H7 (cell line): Measurements from ENCODE around the gene HS3ST4. TPM values are rescaled to one million over a fixed set of nuclear protein-coding genes. Genes with fewer than 3 reads are reported as not detected.
"Not testable (repeated sequence)": the region's sequence is repeated elsewhere in the genome, so short reads cannot be mapped to it uniquely, and the experiment has no call there.

Experiments used
- DNase-seq: peaks from one replicate; pipeline ENCODE4 v3.0.0; 2012
- H3K27me3 ChIP-seq: 2 replicates; pipeline ENCODE4 v1.6.0; 2011; ENCODE audit warnings: mild to moderate bottlenecking, low read length; ENCODE audit not compliant: control insufficient read depth, insufficient read depth
- H3K36me3 ChIP-seq: replicated peaks from 2 replicates; pipeline ENCODE4 v1.5.1; 2011; ENCODE audit warnings: low read length; ENCODE audit not compliant: control insufficient read depth, insufficient read depth
- H3K4me3 ChIP-seq: 2 replicates; pipeline ENCODE4 v1.5.1; 2011; ENCODE audit warnings: low read depth, mild to moderate bottlenecking, control low read depth, low read length, moderate library complexity; ENCODE audit not compliant: insufficient read depth
- total RNA-seq: library from RNA; depleted of rRNA; stranded (reverse); fragments of >200 nt; shearing (Covaris generic); gene quantifications from 2 replicates; pipeline ENCODE4 v1.2.3, GENCODE V29; 2014

Gene HS3ST4
- total RNA-seq, 1 experiment from 2014 or later: 1.9 TPM

DNA sequence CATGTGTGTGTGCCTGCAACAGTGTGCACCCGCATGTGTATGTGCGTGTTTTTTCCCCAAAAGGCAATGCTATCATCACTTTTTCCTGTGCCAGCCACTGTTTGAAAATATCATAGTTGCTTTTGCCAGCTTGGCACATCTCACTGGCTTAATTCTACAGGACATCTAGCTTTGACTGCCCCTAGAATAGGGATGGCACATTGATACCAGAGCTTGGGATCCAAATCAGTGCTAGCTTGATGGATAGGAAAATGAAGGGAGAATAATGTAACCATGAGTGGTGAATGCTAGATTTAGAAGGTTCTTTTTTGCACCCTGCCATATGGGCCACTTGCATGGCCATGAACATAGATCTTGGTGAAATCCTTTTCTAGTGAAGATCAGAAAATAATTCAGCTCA is 72.7 kb downstream of the HS3ST4 start:
- no peaks in the 10 kb centered on the region for H3K27me3 ChIP-seq
- no peak for DNase-seq
- H3K36me3 ChIP-seq: no peaks in the 10 kb centered on the region
- H3K4me3 ChIP-seq: no peak overlapping the region

DNA sequence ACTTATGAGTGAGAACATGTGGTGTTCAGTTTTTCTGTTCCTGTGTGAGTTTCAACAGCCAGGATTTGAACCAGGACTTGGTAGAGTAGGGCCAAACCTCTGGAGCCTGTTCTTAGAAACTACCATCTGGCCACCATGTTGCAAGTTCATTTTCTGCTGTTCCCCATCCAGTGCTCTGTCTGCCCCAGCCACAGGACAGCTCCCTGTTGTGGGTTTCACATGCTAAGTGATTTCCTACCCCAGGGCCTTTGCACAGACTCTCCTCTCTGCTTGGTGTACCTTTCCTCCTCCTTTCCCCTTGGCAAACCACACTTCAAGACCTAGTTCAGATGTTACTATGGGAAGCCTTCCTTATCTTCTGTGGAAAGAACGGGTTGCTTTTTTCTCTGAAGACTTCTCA is 79.5 kb downstream of the HS3ST4 start:
- H3K4me3 ChIP-seq: no peak overlapping the region
- no peaks in the 10 kb centered on the region for H3K27me3 ChIP-seq
- no peaks in the 10 kb centered on the region for H3K36me3 ChIP-seq
- DNase-seq: no peak

DNA sequence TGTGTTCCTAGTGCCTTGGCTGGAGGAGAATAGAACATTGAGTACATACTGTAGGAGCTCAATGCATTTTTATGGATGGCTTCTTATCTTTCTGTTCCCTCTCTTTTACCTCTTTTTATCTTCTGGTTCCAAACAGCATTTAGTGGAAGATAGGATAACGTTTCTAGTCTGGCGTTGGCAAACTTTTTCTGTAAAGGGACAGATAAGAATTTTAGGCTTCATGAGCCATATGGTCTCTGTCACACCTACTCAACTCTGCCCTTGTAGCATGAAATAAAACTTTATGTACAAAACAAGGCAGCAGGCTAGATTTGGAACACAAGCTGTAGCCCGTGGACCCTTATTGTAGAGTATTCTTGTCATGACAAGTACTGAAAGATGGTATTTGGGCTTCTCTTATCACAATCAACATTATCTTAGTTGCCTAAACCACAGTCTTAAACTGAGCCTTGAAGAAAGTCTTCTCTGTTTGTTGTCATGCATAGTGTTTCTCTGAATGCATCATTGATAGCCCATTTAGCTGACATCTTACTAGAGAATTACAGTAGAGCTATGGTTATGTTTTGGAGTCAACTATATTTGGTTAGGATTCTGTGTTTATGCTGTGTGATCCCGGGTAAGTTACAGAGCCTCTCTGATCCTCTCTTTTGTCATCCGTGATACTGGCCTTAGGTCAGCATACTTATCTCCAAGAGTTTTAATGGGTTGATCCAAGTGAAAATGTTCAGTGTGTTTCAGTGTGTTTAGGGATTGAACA is 80.2 kb downstream of the HS3ST4 start:
- Histone ChIP-seq H3K36me3 (no peaks in the 10 kb centered on the region), H3K4me3 (no peak overlapping the region), H3K27me3 (no peaks in the 10 kb centered on the region)
- no peak for DNase-seq

GRCh38 chr16:25776214-25776613 is 84.5 kb downstream of the HS3ST4 start:
- H3K36me3 ChIP-seq, H3K27me3 ChIP-seq, DNase-seq, H3K4me3 ChIP-seq: not testable (repeated sequence)

- H3K36me3 ChIP-seq: no peaks in the 10 kb centered on the region
- H3K4me3 ChIP-seq: no peak overlapping the region
- DNase-seq: no peak
- no peaks in the 10 kb centered on the region for H3K27me3 ChIP-seq
Measured at GRCh38 chr16:25783226-25783625, 91.5 kb downstream of the HS3ST4 start.

- no peak for DNase-seq
- Histone ChIP-seq H3K27me3 (no peaks in the 10 kb centered on the region), H3K4me3 (no peak overlapping the region), H3K36me3 (no peaks in the 10 kb centered on the region)
Measured at GRCh38 chr16:25785361-25785760, 93.6 kb downstream of the HS3ST4 start.

- no peaks in the 10 kb centered on the region for H3K36me3 ChIP-seq
- no peak for DNase-seq
- no peak overlapping the region for H3K4me3 ChIP-seq
- no peaks in the 10 kb centered on the region for H3K27me3 ChIP-seq
Measured at GRCh38 chr16:25786748-25787147, 95.0 kb downstream of the HS3ST4 start.

DNA sequence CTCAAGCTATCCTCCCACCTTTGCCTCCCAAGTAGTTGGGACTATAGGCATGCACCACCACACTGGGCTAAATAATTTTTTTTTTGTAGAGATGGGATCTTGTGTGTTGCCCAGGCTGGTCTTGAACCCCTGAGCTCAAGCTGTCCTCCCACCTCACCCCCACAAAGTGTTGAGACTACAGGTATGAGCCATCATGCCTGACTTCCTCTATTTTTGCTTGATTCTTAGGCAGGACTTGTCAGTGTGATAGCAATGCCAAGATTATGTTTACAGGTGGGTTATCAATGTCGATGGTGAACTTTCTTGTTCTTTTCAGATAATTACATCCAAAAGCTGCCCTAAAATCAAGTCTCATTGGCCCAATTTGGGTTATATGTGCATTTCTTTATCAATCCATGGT is 96.9 kb downstream of the HS3ST4 start:
- no peak overlapping the region for H3K4me3 ChIP-seq
- DNase-seq: no peak
- no peaks in the 10 kb centered on the region for H3K36me3 ChIP-seq
- no peaks in the 10 kb centered on the region for H3K27me3 ChIP-seq

DNA sequence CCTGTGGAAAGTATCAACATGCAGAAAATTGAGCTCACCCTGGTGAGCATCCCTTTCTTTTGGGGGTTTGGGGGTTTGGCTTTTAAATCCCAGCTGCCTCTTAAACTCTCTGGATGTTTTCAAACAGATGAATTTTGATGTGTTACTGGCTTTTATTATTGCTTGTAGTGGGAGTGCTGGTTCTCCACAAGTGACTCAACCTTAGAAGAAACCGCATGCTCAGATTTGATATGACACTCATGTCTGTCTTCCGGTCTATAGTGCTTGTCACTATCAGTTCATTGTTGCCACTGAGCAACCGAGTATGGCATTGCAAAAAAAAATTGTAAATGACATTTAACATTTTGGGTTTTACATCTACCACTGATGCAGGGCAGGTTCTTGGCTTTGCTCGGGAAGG is 104.5 kb downstream of the HS3ST4 start:
- Histone ChIP-seq H3K36me3 (no peaks in the 10 kb centered on the region), H3K27me3 (no peaks in the 10 kb centered on the region), H3K4me3 (no peak overlapping the region)
- no peak for DNase-seq

- no peak overlapping the region for H3K4me3 ChIP-seq
- DNase-seq: no peak
- no peaks in the 10 kb centered on the region for H3K36me3 ChIP-seq
- no peaks in the 10 kb centered on the region for H3K27me3 ChIP-seq
Measured at GRCh38 chr16:25798065-25798464, 106.3 kb downstream of the HS3ST4 start.

GRCh38 chr16:25799816-25800215 is 108.1 kb downstream of the HS3ST4 start:
- H3K36me3 ChIP-seq: no peaks in the 10 kb centered on the region
- no peaks in the 10 kb centered on the region for H3K27me3 ChIP-seq
- H3K4me3 ChIP-seq: no peak overlapping the region
- DNase-seq: no peak

DNA sequence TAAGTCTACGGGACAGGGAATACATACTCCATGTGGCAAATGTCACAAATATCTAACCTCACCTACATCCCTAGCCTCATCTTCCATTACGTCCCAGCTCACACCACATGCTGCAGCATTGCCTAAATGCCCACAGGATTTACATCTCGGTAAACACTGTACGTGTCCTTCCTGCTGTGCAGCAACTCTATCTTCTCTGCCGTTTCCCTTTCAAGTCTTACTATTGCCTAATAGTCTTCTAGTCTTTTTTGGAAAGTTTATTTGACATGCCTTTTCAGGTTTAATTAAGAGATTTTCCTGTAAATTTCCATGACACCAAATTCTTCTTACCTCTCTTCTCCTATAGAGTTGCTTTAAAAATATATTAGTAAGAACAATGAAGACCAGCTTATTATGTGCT is 120.5 kb downstream of the HS3ST4 start:
- no peak for DNase-seq
- H3K27me3 ChIP-seq: no peaks in the 10 kb centered on the region
- no peaks in the 10 kb centered on the region for H3K36me3 ChIP-seq
- no peak overlapping the region for H3K4me3 ChIP-seq

DNA sequence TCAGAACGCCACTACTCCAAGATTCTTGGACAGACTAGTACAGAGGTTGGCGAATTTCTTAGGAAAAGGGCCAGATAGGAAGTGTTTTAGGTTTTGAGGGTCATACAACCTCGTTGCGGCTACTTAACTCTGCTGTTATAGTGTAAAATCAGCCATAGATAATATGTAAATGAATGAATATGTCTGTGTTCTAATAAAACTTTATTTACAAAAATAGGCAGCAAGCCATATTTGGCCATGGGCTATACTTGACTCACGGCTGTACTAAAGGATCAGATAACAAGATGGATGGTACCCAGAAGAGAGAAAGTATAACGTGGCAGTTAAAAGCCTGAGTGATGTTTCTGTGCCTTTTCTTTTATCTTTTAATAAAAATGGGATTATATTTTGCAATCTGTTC is 125.5 kb downstream of the HS3ST4 start:
- no peaks in the 10 kb centered on the region for H3K36me3 ChIP-seq
- H3K4me3 ChIP-seq: no peak overlapping the region
- DNase-seq: no peak
- H3K27me3 ChIP-seq: no peaks in the 10 kb centered on the region

DNA sequence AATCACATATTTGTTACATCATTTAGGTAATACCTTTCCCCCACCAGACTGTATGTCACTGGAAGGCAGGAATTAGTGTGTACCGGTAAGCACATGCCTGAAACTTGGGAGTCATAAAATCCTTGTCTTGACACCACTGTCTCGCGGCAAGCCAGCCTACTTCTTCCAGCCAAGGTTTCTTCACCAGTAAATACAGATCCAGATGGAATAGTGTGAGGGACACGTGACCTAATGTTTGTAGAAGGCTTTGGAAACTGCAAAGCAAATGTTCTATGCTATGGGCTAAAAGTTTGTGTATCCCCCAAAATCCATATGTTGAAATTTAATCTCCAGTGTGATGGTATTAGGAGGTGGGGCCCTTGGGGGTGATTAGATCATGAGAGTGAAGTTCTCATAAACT is 126.1 kb downstream of the HS3ST4 start:
- Histone ChIP-seq H3K36me3 (no peaks in the 10 kb centered on the region), H3K4me3 (no peak overlapping the region), H3K27me3 (no peaks in the 10 kb centered on the region)
- DNase-seq: no peak

DNA sequence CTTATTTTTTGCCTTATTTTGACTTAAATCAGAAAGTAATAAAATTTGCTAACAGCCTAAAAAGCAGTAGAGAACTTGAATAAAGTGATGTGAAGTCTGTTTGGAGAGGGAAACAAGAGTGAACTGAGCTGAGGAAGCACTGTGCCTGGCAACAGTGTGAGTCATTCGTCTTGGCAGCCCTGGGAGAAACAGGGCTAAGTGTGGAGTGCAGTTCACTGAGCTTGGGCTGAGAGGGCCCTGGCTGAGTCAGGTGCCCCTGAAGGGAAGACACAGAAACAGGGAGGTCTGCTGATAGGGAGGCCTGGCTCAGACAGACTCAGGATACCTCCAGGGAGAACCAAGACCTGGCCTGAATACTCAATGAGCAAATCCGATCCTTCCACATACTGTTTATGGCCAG is 132.1 kb downstream of the HS3ST4 start:
- H3K27me3 ChIP-seq: no peaks in the 10 kb centered on the region
- no peaks in the 10 kb centered on the region for H3K36me3 ChIP-seq
- no peak overlapping the region for H3K4me3 ChIP-seq
- DNase-seq: no peak

DNA sequence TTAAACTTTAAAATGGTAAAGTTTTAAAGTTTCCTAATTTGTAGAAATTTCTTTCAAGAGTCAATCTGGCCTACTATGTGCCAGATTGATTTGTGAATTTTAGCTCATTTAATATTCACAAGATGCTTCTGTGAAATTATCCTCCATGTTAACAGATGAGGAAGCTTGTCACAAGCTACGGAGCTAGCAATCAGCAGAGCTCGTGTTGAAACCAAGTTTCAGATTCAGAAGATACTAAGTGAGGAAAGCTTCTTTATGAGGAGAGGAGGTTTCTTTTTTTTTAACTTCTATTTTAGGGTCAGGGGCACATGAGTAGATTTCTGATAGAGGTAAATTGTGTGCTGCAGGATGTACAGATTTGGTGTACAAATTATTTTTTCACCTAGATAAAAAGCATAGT is 135.9 kb downstream of the HS3ST4 start:
- H3K4me3 ChIP-seq: no peak overlapping the region
- DNase-seq: no peak
- H3K36me3 ChIP-seq: no peaks in the 10 kb centered on the region
- no peaks in the 10 kb centered on the region for H3K27me3 ChIP-seq
